Measurements from ENCODE around the gene STT3B.

STT3B gene

DNA sequence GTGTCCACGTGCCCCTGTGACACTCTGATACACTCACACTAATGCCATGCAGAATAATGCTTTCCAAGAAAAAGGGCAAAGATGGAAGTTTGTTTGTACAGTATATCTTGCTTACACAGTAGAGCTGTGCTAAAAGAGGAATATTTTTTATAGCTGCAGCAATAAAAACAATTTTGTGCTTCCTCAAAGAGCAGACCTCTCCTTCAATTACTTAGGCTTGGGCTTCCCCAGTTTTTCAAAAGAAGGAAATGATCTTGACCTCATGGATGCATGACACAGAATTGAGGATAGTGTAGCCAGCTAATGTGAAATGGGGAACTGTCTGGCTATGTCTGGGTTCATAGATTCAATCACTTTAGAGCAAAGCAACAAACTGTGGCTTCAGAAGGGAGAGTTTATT is 137.4 kb downstream of the STT3B start:
- H3K27ac ChIP-seq (ENCODE audit: low read length) = no peak overlapping the region
- H3K27me3 ChIP-seq (replicated peaks; ENCODE audit: insufficient read depth, low read length) = no peaks in the 10 kb centered on the region
- no peaks in the 10 kb centered on the region for H3K9me2 ChIP-seq (replicated peaks; ENCODE audit: insufficient read depth, low read length)
- no peak overlapping the region for H3K4me2 ChIP-seq (ENCODE audit: low read depth, low read length)
- DNase-seq = no peak
- no peaks in the 10 kb centered on the region for H3K79me2 ChIP-seq (ENCODE audit: low read length)
- H4K20me1 ChIP-seq (ENCODE audit: insufficient read depth, low read length) = no peaks in the 10 kb centered on the region
- H3K9ac ChIP-seq (ENCODE audit: low read length) = no peak overlapping the region
- H3K4me3 ChIP-seq (ENCODE audit: low read length) = no peak overlapping the region
- H3K9me3 ChIP-seq (replicated peaks; ENCODE audit: insufficient read depth, low read length) = no peaks in the 10 kb centered on the region
- no peaks in the 10 kb centered on the region for H3F3A ChIP-seq (ENCODE audit: insufficient read depth, low read length)
- TF ChIP-seq, protein P1, sequence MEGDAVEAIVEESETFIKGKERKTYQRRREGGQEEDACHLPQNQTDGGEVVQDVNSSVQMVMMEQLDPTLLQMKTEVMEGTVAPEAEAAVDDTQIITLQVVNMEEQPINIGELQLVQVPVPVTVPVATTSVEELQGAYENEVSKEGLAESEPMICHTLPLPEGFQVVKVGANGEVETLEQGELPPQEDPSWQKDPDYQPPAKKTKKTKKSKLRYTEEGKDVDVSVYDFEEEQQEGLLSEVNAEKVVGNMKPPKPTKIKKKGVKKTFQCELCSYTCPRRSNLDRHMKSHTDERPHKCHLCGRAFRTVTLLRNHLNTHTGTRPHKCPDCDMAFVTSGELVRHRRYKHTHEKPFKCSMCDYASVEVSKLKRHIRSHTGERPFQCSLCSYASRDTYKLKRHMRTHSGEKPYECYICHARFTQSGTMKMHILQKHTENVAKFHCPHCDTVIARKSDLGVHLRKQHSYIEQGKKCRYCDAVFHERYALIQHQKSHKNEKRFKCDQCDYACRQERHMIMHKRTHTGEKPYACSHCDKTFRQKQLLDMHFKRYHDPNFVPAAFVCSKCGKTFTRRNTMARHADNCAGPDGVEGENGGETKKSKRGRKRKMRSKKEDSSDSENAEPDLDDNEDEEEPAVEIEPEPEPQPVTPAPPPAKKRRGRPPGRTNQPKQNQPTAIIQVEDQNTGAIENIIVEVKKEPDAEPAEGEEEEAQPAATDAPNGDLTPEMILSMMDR (IDR thresholded peaks at IDR 0.05; ENCODE audit: low read length) = no peak
- TF ChIP-seq EZH2 (optimal IDR thresholded peaks at IDR 0.05; ENCODE audit: low read depth, low read length) (no peak), EZH2phosphoT487 (IDR thresholded peaks at IDR 0.05; ENCODE audit: low read length) (no peak)
- no peaks in the 10 kb centered on the region for H3K4me1 ChIP-seq (ENCODE audit: low read length)
- H3K36me3 ChIP-seq (replicated peaks; ENCODE audit: insufficient read depth, low read length) = no peaks in the 10 kb centered on the region
- H2AFZ ChIP-seq (ENCODE audit: low read length) = no peak overlapping the region

GRCh38 chr3:31670722-31671121 is 138.0 kb downstream of the STT3B start:
- no peak overlapping the region for H3K4me3 ChIP-seq (ENCODE audit: low read length)
- no peak overlapping the region for H3K4me2 ChIP-seq (ENCODE audit: low read depth, low read length)
- H3K9me2 ChIP-seq (replicated peaks; ENCODE audit: insufficient read depth, low read length) = no peaks in the 10 kb centered on the region
- no peaks in the 10 kb centered on the region for H3K79me2 ChIP-seq (ENCODE audit: low read length)
- no peaks in the 10 kb centered on the region for H3K9me3 ChIP-seq (replicated peaks; ENCODE audit: insufficient read depth, low read length)
- H3F3A ChIP-seq (ENCODE audit: insufficient read depth, low read length) = no peaks in the 10 kb centered on the region
- no peaks in the 10 kb centered on the region for H3K4me1 ChIP-seq (ENCODE audit: low read length)
- TF ChIP-seq EZH2 (optimal IDR thresholded peaks at IDR 0.05; ENCODE audit: low read depth, low read length) (no peak), EZH2phosphoT487 (IDR thresholded peaks at IDR 0.05; ENCODE audit: low read length) (no peak)
- TF ChIP-seq, protein P1 (IDR thresholded peaks at IDR 0.05; ENCODE audit: low read length) = no peak
- no peak overlapping the region for H3K9ac ChIP-seq (ENCODE audit: low read length)
- DNase-seq = no peak
- H3K27me3 ChIP-seq (replicated peaks; ENCODE audit: insufficient read depth, low read length) = no peaks in the 10 kb centered on the region
- no peak overlapping the region for H3K27ac ChIP-seq (ENCODE audit: low read length)
- no peaks in the 10 kb centered on the region for H3K36me3 ChIP-seq (replicated peaks; ENCODE audit: insufficient read depth, low read length)
- H4K20me1 ChIP-seq (ENCODE audit: insufficient read depth, low read length) = no peaks in the 10 kb centered on the region
- H2AFZ ChIP-seq (ENCODE audit: low read length) = no peak overlapping the region

GRCh38 chr3:31671451-31671850 is 138.7 kb downstream of the STT3B start:
- Histone ChIP-seq H3K4me1 (ENCODE audit: low read length) (no peaks in the 10 kb centered on the region), H3K36me3 (replicated peaks; ENCODE audit: insufficient read depth, low read length) (no peaks in the 10 kb centered on the region), H3F3A (ENCODE audit: insufficient read depth, low read length) (no peaks in the 10 kb centered on the region), H2AFZ (ENCODE audit: low read length) (no peak overlapping the region), H3K79me2 (ENCODE audit: low read length) (no peaks in the 10 kb centered on the region), H3K27me3 (replicated peaks; ENCODE audit: insufficient read depth, low read length) (no peaks in the 10 kb centered on the region), H3K4me3 (ENCODE audit: low read length) (no peak overlapping the region), H3K9me2 (replicated peaks; ENCODE audit: insufficient read depth, low read length) (no peaks in the 10 kb centered on the region), H3K4me2 (ENCODE audit: low read depth, low read length) (no peak overlapping the region), H4K20me1 (ENCODE audit: insufficient read depth, low read length) (no peaks in the 10 kb centered on the region), H3K9ac (ENCODE audit: low read length) (no peak overlapping the region), H3K27ac (ENCODE audit: low read length) (no peak overlapping the region), H3K9me3 (replicated peaks; ENCODE audit: insufficient read depth, low read length) (no peaks in the 10 kb centered on the region)
- TF ChIP-seq EZH2phosphoT487 (IDR thresholded peaks at IDR 0.05; ENCODE audit: low read length) (no peak), EZH2 (optimal IDR thresholded peaks at IDR 0.05; ENCODE audit: low read depth, low read length) (no peak)
- TF ChIP-seq, protein P1 (IDR thresholded peaks at IDR 0.05; ENCODE audit: low read length) = no peak
- no peak for DNase-seq
